ENCODE data around the gene SLC35E2B.

DNA sequence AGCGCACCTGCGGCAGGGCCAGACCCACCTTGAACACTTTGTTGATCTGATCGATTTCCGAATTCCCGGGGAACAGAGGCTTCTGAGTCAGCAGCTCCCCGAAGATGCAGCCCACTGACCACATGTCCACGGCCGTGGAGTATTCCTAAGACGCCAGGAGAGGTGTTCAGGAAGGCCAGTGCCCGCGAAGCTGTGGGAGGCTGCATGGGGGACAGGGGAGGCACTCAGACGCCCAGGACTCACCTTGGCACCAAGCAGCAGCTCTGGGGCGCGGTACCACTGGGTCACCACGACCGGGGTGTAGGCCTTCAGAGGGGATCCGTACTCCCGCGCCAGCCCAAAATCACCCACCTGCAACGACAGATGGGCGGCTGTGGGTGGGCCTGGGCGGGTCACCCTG, 11.2 kb upstream of the SLC35E2B start:
- no peak for TF ChIP-seq TAF1 (conservative IDR thresholded peaks at IDR 0.05)
- no peak for TF ChIP-seq REST (IDR thresholded peaks at IDR 0.05)
- TF ChIP-seq CTCF (IDR thresholded peaks at IDR 0.05; ENCODE audit: low read depth, low read length, missing input control): no peak
- no peak for TF ChIP-seq EGR1 (IDR thresholded peaks at IDR 0.05; ENCODE audit: low read depth in 2 of 2)
- no peak for TF ChIP-seq ATF3 (IDR thresholded peaks at IDR 0.05)
- TF ChIP-seq RAD21 (IDR thresholded peaks at IDR 0.05): no peak
- TF ChIP-seq FOXA1 (IDR thresholded peaks at IDR 0.05): no peak
- no peak for TF ChIP-seq YY1 (IDR thresholded peaks at IDR 0.05)
- no peak for TF ChIP-seq ZBTB33 (IDR thresholded peaks at IDR 0.05)
- TF ChIP-seq NR2F2 (IDR thresholded peaks at IDR 0.05): no peak
- TF ChIP-seq SP1 (IDR thresholded peaks at IDR 0.05): no peak
- no peak for TF ChIP-seq MAX (IDR thresholded peaks at IDR 0.05)

Measured in liver (tissue), 3 donors.